ENCODE measurements around the gene LRRC3.

The LRRC3 gene

GRCh38 chr21:44454747-44455523 is at the start of gene LRRC3 (continued):
- TF ChIP-seq ZNF530 (tag by site-specific recombination; IDR thresholded peaks at IDR 0.05; ENCODE audit: low read depth) (no peak), ZNF184 (tag by site-specific recombination; IDR thresholded peaks at IDR 0.05) (no peak), REPIN1 (tag by site-specific recombination; IDR thresholded peaks at IDR 0.05; ENCODE audit: low read depth) (no peak), ZBTB6 (tag by site-specific recombination; IDR thresholded peaks at IDR 0.05) (no peak), ZSCAN5A (tag by site-specific recombination; IDR thresholded peaks at IDR 0.05) (no peak), PBX3 (CRISPR knock-in tag; IDR thresholded peaks at IDR 0.05) (no peak), SP3 (tag by site-specific recombination; IDR thresholded peaks at IDR 0.05) (peak; percentile 97), ZNF639 (tag by site-specific recombination; IDR thresholded peaks at IDR 0.05) (no peak), MEIS1 (CRISPR knock-in tag; IDR thresholded peaks at IDR 0.05; ENCODE audit: borderline replicate concordance) (no peak), ZNF155 (tag by site-specific recombination; IDR thresholded peaks at IDR 0.05) (no peak), ZNF501 (tag by site-specific recombination; IDR thresholded peaks at IDR 0.05) (no peak), ZNF768 (tag by site-specific recombination; IDR thresholded peaks at IDR 0.05) (no peak), ZNF623 (tag by site-specific recombination; IDR thresholded peaks at IDR 0.05) (no peak), ZNF394 (tag by site-specific recombination; IDR thresholded peaks at IDR 0.05; ENCODE audit: borderline replicate concordance) (no peak), HIC1 (tag by site-specific recombination; IDR thresholded peaks at IDR 0.05) (no peak), ZNF76 (tag by site-specific recombination; IDR thresholded peaks at IDR 0.05; ENCODE audit: borderline replicate concordance, low read depth) (no peak), ZNF19 (tag by site-specific recombination; IDR thresholded peaks at IDR 0.05; ENCODE audit: low read depth) (no peak), ZNF391 (tag by site-specific recombination; IDR thresholded peaks at IDR 0.05; ENCODE audit: borderline replicate concordance, low read depth) (no peak), ZNF701 (tag by site-specific recombination; IDR thresholded peaks at IDR 0.05) (no peak), ZNF416 (tag by site-specific recombination; IDR thresholded peaks at IDR 0.05) (no peak), ZBTB21 (tag by site-specific recombination; IDR thresholded peaks at IDR 0.05) (no peak), ZNF221 (tag by site-specific recombination; IDR thresholded peaks at IDR 0.05; ENCODE audit: borderline replicate concordance) (no peak)
- TF ChIP-seq, protein P1, sequence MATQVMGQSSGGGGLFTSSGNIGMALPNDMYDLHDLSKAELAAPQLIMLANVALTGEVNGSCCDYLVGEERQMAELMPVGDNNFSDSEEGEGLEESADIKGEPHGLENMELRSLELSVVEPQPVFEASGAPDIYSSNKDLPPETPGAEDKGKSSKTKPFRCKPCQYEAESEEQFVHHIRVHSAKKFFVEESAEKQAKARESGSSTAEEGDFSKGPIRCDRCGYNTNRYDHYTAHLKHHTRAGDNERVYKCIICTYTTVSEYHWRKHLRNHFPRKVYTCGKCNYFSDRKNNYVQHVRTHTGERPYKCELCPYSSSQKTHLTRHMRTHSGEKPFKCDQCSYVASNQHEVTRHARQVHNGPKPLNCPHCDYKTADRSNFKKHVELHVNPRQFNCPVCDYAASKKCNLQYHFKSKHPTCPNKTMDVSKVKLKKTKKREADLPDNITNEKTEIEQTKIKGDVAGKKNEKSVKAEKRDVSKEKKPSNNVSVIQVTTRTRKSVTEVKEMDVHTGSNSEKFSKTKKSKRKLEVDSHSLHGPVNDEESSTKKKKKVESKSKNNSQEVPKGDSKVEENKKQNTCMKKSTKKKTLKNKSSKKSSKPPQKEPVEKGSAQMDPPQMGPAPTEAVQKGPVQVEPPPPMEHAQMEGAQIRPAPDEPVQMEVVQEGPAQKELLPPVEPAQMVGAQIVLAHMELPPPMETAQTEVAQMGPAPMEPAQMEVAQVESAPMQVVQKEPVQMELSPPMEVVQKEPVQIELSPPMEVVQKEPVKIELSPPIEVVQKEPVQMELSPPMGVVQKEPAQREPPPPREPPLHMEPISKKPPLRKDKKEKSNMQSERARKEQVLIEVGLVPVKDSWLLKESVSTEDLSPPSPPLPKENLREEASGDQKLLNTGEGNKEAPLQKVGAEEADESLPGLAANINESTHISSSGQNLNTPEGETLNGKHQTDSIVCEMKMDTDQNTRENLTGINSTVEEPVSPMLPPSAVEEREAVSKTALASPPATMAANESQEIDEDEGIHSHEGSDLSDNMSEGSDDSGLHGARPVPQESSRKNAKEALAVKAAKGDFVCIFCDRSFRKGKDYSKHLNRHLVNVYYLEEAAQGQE (tag by site-specific recombination; IDR thresholded peaks at IDR 0.05): no peak
- TF ChIP-seq, protein P2, sequence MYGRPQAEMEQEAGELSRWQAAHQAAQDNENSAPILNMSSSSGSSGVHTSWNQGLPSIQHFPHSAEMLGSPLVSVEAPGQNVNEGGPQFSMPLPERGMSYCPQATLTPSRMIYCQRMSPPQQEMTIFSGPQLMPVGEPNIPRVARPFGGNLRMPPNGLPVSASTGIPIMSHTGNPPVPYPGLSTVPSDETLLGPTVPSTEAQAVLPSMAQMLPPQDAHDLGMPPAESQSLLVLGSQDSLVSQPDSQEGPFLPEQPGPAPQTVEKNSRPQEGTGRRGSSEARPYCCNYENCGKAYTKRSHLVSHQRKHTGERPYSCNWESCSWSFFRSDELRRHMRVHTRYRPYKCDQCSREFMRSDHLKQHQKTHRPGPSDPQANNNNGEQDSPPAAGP (tag by site-specific recombination; IDR thresholded peaks at IDR 0.05): no peak; the same call in 1 of the 2 replicates
- TF ChIP-seq, protein P3, sequence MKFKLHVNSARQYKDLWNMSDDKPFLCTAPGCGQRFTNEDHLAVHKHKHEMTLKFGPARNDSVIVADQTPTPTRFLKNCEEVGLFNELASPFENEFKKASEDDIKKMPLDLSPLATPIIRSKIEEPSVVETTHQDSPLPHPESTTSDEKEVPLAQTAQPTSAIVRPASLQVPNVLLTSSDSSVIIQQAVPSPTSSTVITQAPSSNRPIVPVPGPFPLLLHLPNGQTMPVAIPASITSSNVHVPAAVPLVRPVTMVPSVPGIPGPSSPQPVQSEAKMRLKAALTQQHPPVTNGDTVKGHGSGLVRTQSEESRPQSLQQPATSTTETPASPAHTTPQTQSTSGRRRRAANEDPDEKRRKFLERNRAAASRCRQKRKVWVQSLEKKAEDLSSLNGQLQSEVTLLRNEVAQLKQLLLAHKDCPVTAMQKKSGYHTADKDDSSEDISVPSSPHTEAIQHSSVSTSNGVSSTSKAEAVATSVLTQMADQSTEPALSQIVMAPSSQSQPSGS (tag by site-specific recombination; IDR thresholded peaks at IDR 0.05; ENCODE audit: low read depth): no peak

Data from HEK293 (cell line).